Keratinocyte (primary cell): ENCODE results near the gene MACF1.

Experiments used
- EZH2 ChIP-seq: IDR thresholded peaks from one replicate; pipeline ENCODE4 v1.6.1; 2012; ENCODE audit warnings: inconsistent platforms, mild to moderate bottlenecking, low read length, moderate library complexity
- TF ChIP-seq, protein P1 (sequence below), 3 experiments: IDR thresholded peaks in 1 of 3; conservative IDR thresholded peaks in 1 of 3; optimal IDR thresholded peaks in 1 of 3; 2 replicates in 2 of 3; 3 replicates in 1 of 3; pipeline versions ENCODE3 to v1.5.1; 2011; ENCODE audit warnings: low read length in 3 of 3, mild to moderate bottlenecking in 3 of 3, moderate library complexity in 2 of 3, control low read depth in 1 of 3, inconsistent platforms in 1 of 3; ENCODE audit not compliant: insufficient read depth in 2 of 3; ENCODE audit errors: extremely low read depth in 1 of 3

DNA sequence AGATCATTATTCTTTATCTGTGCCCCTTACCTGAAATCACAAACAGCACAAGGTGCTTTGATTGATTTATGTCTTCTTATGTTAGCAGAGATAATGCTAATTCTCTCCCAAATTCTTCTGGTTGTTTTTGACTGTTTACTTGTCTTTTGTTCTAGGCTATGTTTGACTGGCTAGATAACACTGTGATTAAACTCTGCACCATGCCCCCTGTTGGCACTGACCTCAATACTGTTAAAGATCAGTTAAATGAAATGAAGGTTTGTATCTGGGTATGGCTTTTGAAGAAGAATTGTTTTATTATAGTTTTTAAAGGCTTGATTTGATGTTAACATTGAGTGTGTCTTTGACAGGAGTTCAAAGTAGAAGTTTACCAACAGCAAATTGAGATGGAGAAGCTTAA, 237.3 kb downstream of the MACF1 start:
- TF ChIP-seq, protein P1, sequence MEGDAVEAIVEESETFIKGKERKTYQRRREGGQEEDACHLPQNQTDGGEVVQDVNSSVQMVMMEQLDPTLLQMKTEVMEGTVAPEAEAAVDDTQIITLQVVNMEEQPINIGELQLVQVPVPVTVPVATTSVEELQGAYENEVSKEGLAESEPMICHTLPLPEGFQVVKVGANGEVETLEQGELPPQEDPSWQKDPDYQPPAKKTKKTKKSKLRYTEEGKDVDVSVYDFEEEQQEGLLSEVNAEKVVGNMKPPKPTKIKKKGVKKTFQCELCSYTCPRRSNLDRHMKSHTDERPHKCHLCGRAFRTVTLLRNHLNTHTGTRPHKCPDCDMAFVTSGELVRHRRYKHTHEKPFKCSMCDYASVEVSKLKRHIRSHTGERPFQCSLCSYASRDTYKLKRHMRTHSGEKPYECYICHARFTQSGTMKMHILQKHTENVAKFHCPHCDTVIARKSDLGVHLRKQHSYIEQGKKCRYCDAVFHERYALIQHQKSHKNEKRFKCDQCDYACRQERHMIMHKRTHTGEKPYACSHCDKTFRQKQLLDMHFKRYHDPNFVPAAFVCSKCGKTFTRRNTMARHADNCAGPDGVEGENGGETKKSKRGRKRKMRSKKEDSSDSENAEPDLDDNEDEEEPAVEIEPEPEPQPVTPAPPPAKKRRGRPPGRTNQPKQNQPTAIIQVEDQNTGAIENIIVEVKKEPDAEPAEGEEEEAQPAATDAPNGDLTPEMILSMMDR (optimal IDR thresholded peaks at IDR 0.05 in 1 of 3, IDR thresholded peaks at IDR 0.05 in 1 of 3, conservative IDR thresholded peaks at IDR 0.05 in 1 of 3; ENCODE audit: extremely low read depth in 1 of 3, insufficient read depth in 2 of 3, low read length in 3 of 3): no peak
- no peak for TF ChIP-seq EZH2
